Measurements from ENCODE around the gene STARD3. TPM values are rescaled to one million over a fixed set of nuclear protein-coding genes. Genes with fewer than 3 reads are reported as not detected.

Gene STARD3
- total RNA-seq, 1 experiment from 2014 or later = 44.8 TPM

GRCh38 chr17:39598630-39599003 lies 38.3 kb upstream of the STARD3 start:
- ChIA-PET CTCF (no interaction called here), POLR2A (no interaction called here)
- in situ Hi-C loops (cut with HindIII; ENCODE audit: low pct_unique_long_range_greater_than_20kb, low sequenced_read_pairs) = no loop called here
- TF ChIP-seq POLR2AphosphoS5 (IDR thresholded peaks at IDR 0.05; ENCODE audit: low read depth, low read length) (no peak), TCF7L2 (IDR thresholded peaks at IDR 0.05; ENCODE audit: low read depth, low read length) (no peak), SIN3A (IDR thresholded peaks at IDR 0.05; ENCODE audit: borderline replicate concordance, insufficient read depth, low read depth, low read length) (no peak), CTCF (IDR thresholded peaks at IDR 0.05) (no peak), REST (IDR thresholded peaks at IDR 0.05; ENCODE audit: insufficient read depth in 1 of 2, low read depth in 2 of 2, low read length in 1 of 2) (no peak)
- ATAC-seq = no peak
- intact Hi-C loops (cut with micrococcal nuclease; ENCODE audit: unreplicated experiment) = no loop called here
- Histone ChIP-seq H3K27ac (ENCODE audit: low read length) (no peak overlapping the region), H3K4me1 (ENCODE audit: control insufficient read depth, insufficient read depth, low read length) (peaks cover 12% of the 10 kb centered on the region; the same call in 1 of the 2 replicates), H3K9me3 (ENCODE audit: control insufficient read depth, insufficient read depth, low read depth, low read length) (no peaks in the 10 kb centered on the region), H3K36me3 (ENCODE audit: control insufficient read depth, insufficient read depth, low read length) (no peaks in the 10 kb centered on the region), H3K27me3 (ENCODE audit: control insufficient read depth, insufficient read depth, low read length) (peaks cover 24% of the 10 kb centered on the region), H3K4me3 (ENCODE audit: low read depth in 2 of 2, low read length in 2 of 2) (no peak overlapping the region)
- DNase-seq (ENCODE audit: low read depth, low spot score) = no peak
- no TSS peak for BruUV-seq (replicated peaks)

GRCh38 chr17:39599004-39599664 lies 37.8 kb upstream of the STARD3 start:
- DNase-seq (ENCODE audit: low read depth, low spot score) = no peak
- H3K9me3 ChIP-seq (ENCODE audit: control insufficient read depth, insufficient read depth, low read depth, low read length) = no peaks in the 10 kb centered on the region
- TF ChIP-seq CTCF (IDR thresholded peaks at IDR 0.05) = no peak
- no peak for TF ChIP-seq POLR2AphosphoS5 (IDR thresholded peaks at IDR 0.05; ENCODE audit: low read depth, low read length)
- TF ChIP-seq REST (IDR thresholded peaks at IDR 0.05; ENCODE audit: insufficient read depth in 1 of 2, low read depth in 2 of 2, low read length in 1 of 2) = no peak
- no peak overlapping the region for H3K27ac ChIP-seq (ENCODE audit: low read length)
- in situ Hi-C loops (cut with HindIII; ENCODE audit: low pct_unique_long_range_greater_than_20kb, low sequenced_read_pairs) = no loop called here
- ATAC-seq = no peak
- H3K4me3 ChIP-seq (ENCODE audit: low read depth in 2 of 2, low read length in 2 of 2) = no peak overlapping the region
- intact Hi-C loops (cut with micrococcal nuclease; ENCODE audit: unreplicated experiment) = no loop called here
- peaks cover 26% of the 10 kb centered on the region for H3K27me3 ChIP-seq (ENCODE audit: control insufficient read depth, insufficient read depth, low read length)
- H3K36me3 ChIP-seq (ENCODE audit: control insufficient read depth, insufficient read depth, low read length) = no peaks in the 10 kb centered on the region
- H3K4me1 ChIP-seq (ENCODE audit: control insufficient read depth, insufficient read depth, low read length) = peaks cover 12% of the 10 kb centered on the region; the same call in 1 of the 2 replicates
- CTCF ChIA-PET = no interaction called here
- no TSS peak for BruUV-seq (replicated peaks)
- POLR2A ChIA-PET = no interaction called here
